Measurements from ENCODE around the gene TMEM191B. TPM values are rescaled to one million over a fixed set of nuclear protein-coding genes. Genes with fewer than 3 reads are reported as not detected.

Gene TMEM191B
- total RNA-seq: 0.83 TPM in 1 of 2 replicates, not detected in the other

DNA sequence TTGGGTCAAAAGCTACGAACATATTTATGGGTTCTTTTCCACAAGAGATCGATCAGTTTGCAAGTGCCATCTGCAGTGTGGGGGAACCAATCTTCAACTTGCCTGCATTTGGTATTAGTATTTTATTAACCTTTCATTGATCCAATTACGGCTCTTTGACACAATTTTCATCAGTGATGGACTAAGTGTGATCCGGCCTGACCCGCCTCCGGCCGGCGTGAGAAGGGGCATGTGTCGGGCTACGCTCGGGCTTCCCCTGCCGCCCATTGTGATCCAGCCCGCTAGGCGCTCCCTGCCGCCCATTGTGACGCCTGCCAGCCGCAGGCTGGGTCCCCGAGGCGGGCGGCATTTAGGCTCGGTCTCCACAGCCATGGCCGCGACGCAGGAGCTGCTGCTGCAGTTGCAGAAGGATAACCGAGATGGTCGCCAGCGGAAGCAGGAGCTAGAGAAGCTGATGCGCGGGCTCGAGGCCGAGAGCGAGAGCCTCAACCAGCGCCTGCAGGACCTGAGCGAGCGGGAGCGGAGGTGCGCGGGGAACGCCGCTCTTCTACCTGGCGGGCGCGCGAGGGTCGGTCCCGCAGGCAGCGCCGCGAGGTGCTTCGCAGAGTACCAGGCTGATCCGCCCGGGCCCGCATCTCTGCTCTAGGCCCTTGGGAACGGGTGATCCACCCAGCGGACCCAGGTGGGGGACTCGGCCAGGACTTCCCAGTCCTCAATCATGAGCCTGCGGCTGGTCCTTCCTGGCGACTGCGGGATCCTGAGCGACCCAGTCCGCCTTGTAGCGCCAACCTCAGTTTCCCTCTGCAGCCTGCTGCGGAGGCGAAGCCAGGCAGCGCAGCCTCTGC, at the start of gene TMEM191B:
Gene TMEM191B (plus strand): TSS at position 51 of the 845 bp plus-strand sequence. CDS start 179 bp downstream, at position 230.

DNA sequence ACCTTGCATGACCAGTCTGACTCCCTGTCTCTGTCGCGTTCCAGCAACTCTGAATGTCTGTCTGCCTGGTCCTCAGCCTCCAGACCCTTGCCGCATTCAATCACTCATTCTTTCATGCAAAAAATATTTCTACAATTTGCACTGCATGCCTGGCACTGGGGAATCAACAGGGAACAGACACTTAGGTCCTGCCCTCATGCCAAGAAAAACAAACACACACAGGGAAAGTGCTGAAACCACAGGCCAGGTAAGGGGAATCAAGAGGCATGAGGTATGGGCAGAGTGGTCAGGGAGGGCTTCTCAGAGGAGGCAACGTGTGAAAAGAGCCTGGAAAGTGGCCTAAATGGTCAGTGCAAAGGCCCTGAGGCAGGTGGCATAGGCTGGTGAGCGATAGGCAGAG, 9.5 kb upstream of the TMEM191B start, which contains the start of gene GGTLC3:
Gene GGTLC3 (minus strand): TSS at position 101 of the 400 bp plus-strand sequence. CDS start 264 bp downstream, outside the sequence.

Other genes starting within 250 kb of the TMEM191B start
- gene GGTLC3, start 9.6 kb upstream of the TMEM191B start, total RNA-seq: not detected in 2 replicates
- 0.83 and 0.87 TPM in 2 replicates for gene RIMBP3, start 84.1 kb downstream of the TMEM191B start, total RNA-seq

All from smooth muscle cell of trachea (primary cell).